HG02759 (cell line): ENCODE measurements around the gene SLC35E1.
"Not testable (repeated sequence)": the region's sequence is repeated elsewhere in the genome, so short reads cannot be mapped to it uniquely, and the experiment has no call there.

Source experiments
- ATAC-seq: cut with Tn5 transposase; IDR thresholded peaks from one replicate; pipeline ENCODE4 v1.9.1; 2021; ENCODE audit warnings: mild to moderate bottlenecking, moderate library complexity; ENCODE audit not compliant: unreplicated experiment

The SLC35E1 gene

GRCh38 chr19:16525751-16526481, 46.3 kb downstream of the SLC35E1 start:
- ATAC-seq = no peak

- no peak for ATAC-seq
These were observed 47.1 kb downstream of the SLC35E1 start for GRCh38 chr19:16524991-16525734.

- ATAC-seq = no peak
These were observed 49.4 kb downstream of the SLC35E1 start for GRCh38 chr19:16522559-16523377.

GRCh38 chr19:16521715-16522289, 50.4 kb downstream of the SLC35E1 start:
- no peak for ATAC-seq

- ATAC-seq = no peak
These were observed 51.1 kb downstream of the SLC35E1 start for GRCh38 chr19:16520986-16521624.

- no peak for ATAC-seq
These were observed 51.9 kb downstream of the SLC35E1 start for GRCh38 chr19:16520074-16520973.

- ATAC-seq = no peak
These were observed 53.0 kb downstream of the SLC35E1 start for GRCh38 chr19:16519230-16519687.

- ATAC-seq = no peak
These were observed 53.6 kb downstream of the SLC35E1 start for GRCh38 chr19:16518483-16519229.

- no peak for ATAC-seq
These were observed 54.2 kb downstream of the SLC35E1 start for GRCh38 chr19:16518061-16518460.

- no peak for ATAC-seq
These were observed 55.1 kb downstream of the SLC35E1 start for GRCh38 chr19:16516923-16517610.

- ATAC-seq = no peak
These were observed 55.8 kb downstream of the SLC35E1 start for GRCh38 chr19:16516381-16516780.

- ATAC-seq = no peak
These were observed 57.7 kb downstream of the SLC35E1 start for GRCh38 chr19:16514383-16515019.

GRCh38 chr19:16512611-16513010, 59.6 kb downstream of the SLC35E1 start:
- ATAC-seq = not testable (repeated sequence)

- no peak for ATAC-seq
These were observed 62.8 kb downstream of the SLC35E1 start for GRCh38 chr19:16509141-16510061.

- no peak for ATAC-seq
These were observed 63.7 kb downstream of the SLC35E1 start for GRCh38 chr19:16508546-16508945.

- ATAC-seq = no peak
These were observed 65.3 kb downstream of the SLC35E1 start for GRCh38 chr19:16506961-16507360.

GRCh38 chr19:16506161-16506560, 66.1 kb downstream of the SLC35E1 start:
- not testable (repeated sequence) for ATAC-seq
